Measurements from ENCODE around the gene PTTG1IP2. TPM values are rescaled to one million over a fixed set of nuclear protein-coding genes. Genes with fewer than 3 reads are reported as not detected.

PTTG1IP2 gene
- total and polyA plus RNA-seq, 2 donors (not counting 1 experiment from before 2014, with no cell fraction given), result not detected

DNA sequence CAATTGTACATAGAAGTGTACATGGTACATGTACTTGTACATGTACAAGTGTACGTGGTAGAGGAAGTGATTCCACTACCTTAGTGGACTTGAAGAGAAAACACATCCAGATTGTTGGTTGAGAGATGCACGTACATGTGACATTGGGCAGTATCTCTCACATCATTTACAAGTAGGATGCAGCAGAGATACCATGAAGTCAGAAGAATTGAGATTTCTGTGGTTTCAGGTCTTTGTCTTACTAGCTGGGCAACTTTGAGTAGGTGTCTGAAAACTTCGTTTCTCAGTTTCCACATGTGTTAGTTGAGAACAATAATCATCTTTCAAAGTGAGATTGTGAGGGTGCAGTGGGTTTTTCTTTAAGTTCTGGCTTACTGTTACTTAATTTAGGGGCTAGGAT is 44.7 kb upstream of the PTTG1IP2 start:
- H3K4me3 Mint-ChIP-seq, result no peak overlapping the region
- TF ChIP-seq EZH2 (IDR thresholded peaks at IDR 0.05; ENCODE audit: borderline replicate concordance, insufficient read depth, low read depth, low read length, poor library complexity, severe bottlenecking), result no peak
- no peak for TF ChIP-seq CTCF (IDR thresholded peaks at IDR 0.05)
- Histone ChIP-seq H3K4me3 (ENCODE audit: control extremely low read depth in 1 of 5, extremely low read depth in 1 of 5, insufficient read depth in 1 of 5, low read depth in 2 of 5, low read length in 4 of 5) (no peak overlapping the region), H3K9me3 (ENCODE audit: control extremely low read depth in 1 of 3, control insufficient read depth in 2 of 3, insufficient read depth in 1 of 3, low read length in 2 of 3) (no peaks in the 10 kb centered on the region), H3K27ac (ENCODE audit: low read length in 2 of 2) (no peak overlapping the region), H3K4me2 (replicated peaks; ENCODE audit: low read depth, low read length, poor library complexity, severe bottlenecking) (no peak overlapping the region), H3K4me1 (ENCODE audit: control insufficient read depth in 2 of 2, insufficient read depth in 2 of 2, low read length in 2 of 2) (no peaks in the 10 kb centered on the region), H2AFZ (ENCODE audit: insufficient read depth, low read depth, low read length, poor library complexity, severe bottlenecking) (no peak overlapping the region), H3K79me2 (ENCODE audit: control insufficient read depth, insufficient read depth, low read length) (no peaks in the 10 kb centered on the region), H3K36me3 (replicated peaks in 1 of 2; ENCODE audit: control extremely low read depth in 1 of 2, control insufficient read depth in 1 of 2, extremely low read depth in 1 of 2, insufficient read depth in 2 of 2, low read length in 1 of 2) (no peaks in the 10 kb centered on the region), H3K27me3 (replicated peaks in 1 of 4; ENCODE audit: control extremely low read depth in 1 of 4, control insufficient read depth in 3 of 4, insufficient read depth in 4 of 4, low read length in 3 of 4) (no peaks in the 10 kb centered on the region), H4K20me1 (ENCODE audit: control insufficient read depth, insufficient read depth, low read length, poor library complexity, severe bottlenecking) (no peaks in the 10 kb centered on the region), H3K9ac (ENCODE audit: low read length) (no peak overlapping the region)
- WGBS (ENCODE audit: insufficient coverage), result 86% methylated on average over 3 of the region's 3 CpGs
- POLR2A ChIA-PET, result no interaction called here
- intact Hi-C loops (cut with micrococcal nuclease), result no loop called here
- H3K4me1 Mint-ChIP-seq, result no peaks in the 10 kb centered on the region
- DNase-seq, result no peak
- H3K27me3 Mint-ChIP-seq, result peaks cover 3% of the 10 kb centered on the region
- no peak for ATAC-seq (ENCODE audit: low read depth)
- H3K9me3 Mint-ChIP-seq (ENCODE audit: insufficient read depth), result no peaks in the 10 kb centered on the region
- CTCF ChIA-PET, result interaction anchor here (0.8 to 1.4 kb wide), 6 partner anchors 11 to 271 kb away, joined by 3 to 4 read pairs (median 4); partner anchors contain the start of gene STEAP1
- H3K27ac Mint-ChIP-seq, result no peak overlapping the region

GRCh38 chr7:90425376-90425775 is 44.1 kb upstream of the PTTG1IP2 start:
- Histone ChIP-seq H3K27me3 (replicated peaks in 1 of 4; ENCODE audit: control extremely low read depth in 1 of 4, control insufficient read depth in 3 of 4, insufficient read depth in 4 of 4, low read length in 3 of 4) (no peaks in the 10 kb centered on the region), H3K36me3 (replicated peaks in 1 of 2; ENCODE audit: control extremely low read depth in 1 of 2, control insufficient read depth in 1 of 2, extremely low read depth in 1 of 2, insufficient read depth in 2 of 2, low read length in 1 of 2) (no peaks in the 10 kb centered on the region), H3K4me3 (ENCODE audit: control extremely low read depth in 1 of 5, extremely low read depth in 1 of 5, insufficient read depth in 1 of 5, low read depth in 2 of 5, low read length in 4 of 5) (no peak overlapping the region), H3K27ac (ENCODE audit: low read length in 2 of 2) (no peak overlapping the region), H3K4me1 (ENCODE audit: control insufficient read depth in 2 of 2, insufficient read depth in 2 of 2, low read length in 2 of 2) (no peaks in the 10 kb centered on the region), H3K79me2 (ENCODE audit: control insufficient read depth, insufficient read depth, low read length) (no peaks in the 10 kb centered on the region), H2AFZ (ENCODE audit: insufficient read depth, low read depth, low read length, poor library complexity, severe bottlenecking) (no peak overlapping the region), H3K9me3 (ENCODE audit: control extremely low read depth in 1 of 3, control insufficient read depth in 2 of 3, insufficient read depth in 1 of 3, low read length in 2 of 3) (no peaks in the 10 kb centered on the region), H3K9ac (ENCODE audit: low read length) (no peak overlapping the region), H3K4me2 (replicated peaks; ENCODE audit: low read depth, low read length, poor library complexity, severe bottlenecking) (no peak overlapping the region), H4K20me1 (ENCODE audit: control insufficient read depth, insufficient read depth, low read length, poor library complexity, severe bottlenecking) (no peaks in the 10 kb centered on the region)
- no peaks in the 10 kb centered on the region for H3K9me3 Mint-ChIP-seq (ENCODE audit: insufficient read depth)
- ChIA-PET POLR2A (no interaction called here), CTCF (interaction anchor here (1.3 to 4.6 kb wide), 3 partner anchors 113 to 271 kb away, joined by 3 to 79 read pairs (median 4); partner anchors contain the start of gene STEAP1)
- no CpG with 5 or more reads among the region's 2 CpGs for WGBS (ENCODE audit: insufficient coverage)
- TF ChIP-seq CTCF (IDR thresholded peaks at IDR 0.05), result no peak
- TF ChIP-seq EZH2 (IDR thresholded peaks at IDR 0.05; ENCODE audit: borderline replicate concordance, insufficient read depth, low read depth, low read length, poor library complexity, severe bottlenecking), result no peak
- peaks cover 7% of the 10 kb centered on the region for H3K27me3 Mint-ChIP-seq
- intact Hi-C loops (cut with micrococcal nuclease), result no loop called here
- DNase-seq, result no peak
- H3K27ac Mint-ChIP-seq, result no peak overlapping the region
- no peak overlapping the region for H3K4me3 Mint-ChIP-seq
- ATAC-seq (ENCODE audit: low read depth), result no peak
- H3K4me1 Mint-ChIP-seq, result no peaks in the 10 kb centered on the region
